Calu3 (cell line): ENCODE results near the gene ERH. TPM values are rescaled to one million over a fixed set of nuclear protein-coding genes. Genes with fewer than 3 reads are reported as not detected.
A peak's percentile ranks its signal among the peaks of the same experiment; 100 is the strongest.

Experiments
- BruUV-seq: library from RNA; stranded (reverse); fragments of 400-500 nt; replicated peaks from 2 replicates; lab custom pipeline; 2021; lab: Mats Ljungman, UMichigan
- CTCF ChIA-PET: fragments of 300-600 bp; sonication (Branson Sonifier 250); formaldehyde crosslinking; loops from one replicate; lab custom pipeline; 2022; ENCODE audit warnings: antibody characterized with exemption; lab: Charles Lee
- DNase-seq: peaks from one replicate; pipeline ENCODE4 v3.0.0; 2022
- H3K27ac Mint-ChIP-seq: one replicate; pipeline ENCODE4 v1.8.0; 2022; ENCODE audit warnings: mixed read lengths; ENCODE audit not compliant: unreplicated experiment
- H3K27me3 Mint-ChIP-seq: one replicate; pipeline ENCODE4 v1.8.0; 2022; ENCODE audit warnings: mixed read lengths; ENCODE audit not compliant: unreplicated experiment
- H3K36me3 Mint-ChIP-seq: one replicate; pipeline ENCODE4 v1.8.0; 2022; ENCODE audit warnings: mild to moderate bottlenecking, moderate library complexity, mixed read lengths; ENCODE audit not compliant: insufficient read depth, unreplicated experiment
- H3K4me1 Mint-ChIP-seq: one replicate; pipeline ENCODE4 v1.8.0; 2022; ENCODE audit warnings: mild to moderate bottlenecking, low read depth, mixed read lengths; ENCODE audit not compliant: unreplicated experiment
- H3K4me3 Mint-ChIP-seq: one replicate; pipeline ENCODE4 v1.8.0; 2022; ENCODE audit warnings: mild to moderate bottlenecking, low read depth, moderate library complexity, mixed read lengths; ENCODE audit not compliant: unreplicated experiment
- H3K9me3 Mint-ChIP-seq: one replicate; pipeline ENCODE4 v1.8.0; 2022; ENCODE audit warnings: low read depth, mixed read lengths; ENCODE audit not compliant: unreplicated experiment
- intact Hi-C: fragments of 100-400 bp; cut with micrococcal nuclease; formaldehyde crosslinking; loops from one replicate; pipeline ENCODE4 v1.10.0; 2022; ENCODE audit not compliant: unreplicated experiment
- total RNA-seq: library from RNA; stranded (reverse); gene quantifications from 2 replicates; pipeline ENCODE4 v1.2.3, GENCODE V29; 2022
- TF ChIP-seq, protein P1 (sequence below): fragments of 200-600 bp; IDR thresholded peaks from one replicate; pipeline ENCODE4 v1.8.0; 2022; ENCODE audit warnings: antibody characterized with exemption; ENCODE audit not compliant: unreplicated experiment

ERH gene
- total RNA-seq, 1 experiment from 2014 or later: 343 TPM

DNA sequence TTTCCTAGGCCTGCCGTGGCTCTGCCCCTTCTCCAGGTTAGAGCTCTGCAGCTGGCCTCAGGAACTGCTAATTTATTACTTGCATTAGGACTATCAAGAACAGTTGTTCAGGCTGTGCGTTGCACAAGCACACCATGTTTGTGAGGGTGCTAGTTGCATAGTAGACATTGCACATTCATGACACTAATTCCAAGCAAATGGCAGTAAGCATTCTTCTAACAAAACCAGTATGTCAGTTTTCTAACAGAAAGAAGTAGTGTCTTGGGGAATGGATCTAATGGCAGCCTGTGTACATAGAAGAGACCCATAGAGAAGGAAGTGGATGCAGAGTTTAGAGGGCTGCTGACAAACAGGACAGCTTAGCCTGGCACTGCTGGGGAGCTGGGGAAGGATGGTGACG is 53.9 kb downstream of the ERH start:
- no peak for DNase-seq
- TF ChIP-seq, protein P1, sequence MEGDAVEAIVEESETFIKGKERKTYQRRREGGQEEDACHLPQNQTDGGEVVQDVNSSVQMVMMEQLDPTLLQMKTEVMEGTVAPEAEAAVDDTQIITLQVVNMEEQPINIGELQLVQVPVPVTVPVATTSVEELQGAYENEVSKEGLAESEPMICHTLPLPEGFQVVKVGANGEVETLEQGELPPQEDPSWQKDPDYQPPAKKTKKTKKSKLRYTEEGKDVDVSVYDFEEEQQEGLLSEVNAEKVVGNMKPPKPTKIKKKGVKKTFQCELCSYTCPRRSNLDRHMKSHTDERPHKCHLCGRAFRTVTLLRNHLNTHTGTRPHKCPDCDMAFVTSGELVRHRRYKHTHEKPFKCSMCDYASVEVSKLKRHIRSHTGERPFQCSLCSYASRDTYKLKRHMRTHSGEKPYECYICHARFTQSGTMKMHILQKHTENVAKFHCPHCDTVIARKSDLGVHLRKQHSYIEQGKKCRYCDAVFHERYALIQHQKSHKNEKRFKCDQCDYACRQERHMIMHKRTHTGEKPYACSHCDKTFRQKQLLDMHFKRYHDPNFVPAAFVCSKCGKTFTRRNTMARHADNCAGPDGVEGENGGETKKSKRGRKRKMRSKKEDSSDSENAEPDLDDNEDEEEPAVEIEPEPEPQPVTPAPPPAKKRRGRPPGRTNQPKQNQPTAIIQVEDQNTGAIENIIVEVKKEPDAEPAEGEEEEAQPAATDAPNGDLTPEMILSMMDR: no peak
- Mint-ChIP-seq H3K27me3 (no peaks in the 10 kb centered on the region), H3K36me3 (no peaks in the 10 kb centered on the region), H3K27ac (no peak overlapping the region), H3K9me3 (no peaks in the 10 kb centered on the region), H3K4me3 (no peak overlapping the region), H3K4me1 (peaks cover 19% of the 10 kb centered on the region)
- intact Hi-C loops: loop anchor here (5.0 kb wide), 1 partner anchor 102 kb away; no protein-coding TSS in a partner anchor
- CTCF ChIA-PET: no interaction called here
- no TSS peak for BruUV-seq

DNA sequence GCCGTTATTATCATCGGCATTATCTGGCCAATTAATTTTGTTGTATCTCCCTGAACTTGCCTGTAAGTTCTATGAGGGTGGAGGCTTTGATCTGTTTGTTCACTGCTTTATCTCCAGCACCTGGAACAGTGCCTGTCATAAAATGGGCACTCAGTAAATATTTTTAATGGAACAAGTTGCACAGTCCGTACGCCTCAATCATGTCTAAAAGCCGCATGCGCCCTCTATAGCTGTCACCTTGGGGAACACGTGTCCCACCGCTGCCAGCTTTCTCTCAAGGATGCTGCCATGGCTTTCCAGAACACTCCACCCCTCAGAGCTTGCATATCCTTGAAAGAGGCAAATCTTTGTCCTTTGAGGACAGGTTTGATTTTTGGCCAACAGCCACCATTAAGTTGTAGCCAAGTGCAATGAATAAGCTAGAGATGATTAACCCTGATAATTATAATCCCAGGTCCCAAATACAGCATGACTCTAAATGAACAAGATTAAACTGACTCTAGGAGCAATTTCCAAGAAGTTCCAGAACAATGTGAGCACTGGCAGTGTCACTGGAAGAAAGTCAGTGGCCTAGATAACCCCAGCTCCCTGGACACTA is 55.1 kb downstream of the ERH start:
- Mint-ChIP-seq H3K4me3 (no peak overlapping the region), H3K36me3 (no peaks in the 10 kb centered on the region), H3K27ac (no peak overlapping the region), H3K4me1 (peaks cover 19% of the 10 kb centered on the region), H3K27me3 (no peaks in the 10 kb centered on the region), H3K9me3 (no peaks in the 10 kb centered on the region)
- intact Hi-C loops: loop anchor here (5.0 kb wide), 1 partner anchor 101 kb away; no protein-coding TSS in a partner anchor
- CTCF ChIA-PET: interaction anchor here (1.0 to 1.1 kb wide), 3 partner anchors 16 to 214 kb away, joined by 3 to 4 read pairs (median 3); no protein-coding TSS in a partner anchor
- no TSS peak for BruUV-seq
- TF ChIP-seq, protein P1: no peak
- peak; percentile 41 for DNase-seq

DNA sequence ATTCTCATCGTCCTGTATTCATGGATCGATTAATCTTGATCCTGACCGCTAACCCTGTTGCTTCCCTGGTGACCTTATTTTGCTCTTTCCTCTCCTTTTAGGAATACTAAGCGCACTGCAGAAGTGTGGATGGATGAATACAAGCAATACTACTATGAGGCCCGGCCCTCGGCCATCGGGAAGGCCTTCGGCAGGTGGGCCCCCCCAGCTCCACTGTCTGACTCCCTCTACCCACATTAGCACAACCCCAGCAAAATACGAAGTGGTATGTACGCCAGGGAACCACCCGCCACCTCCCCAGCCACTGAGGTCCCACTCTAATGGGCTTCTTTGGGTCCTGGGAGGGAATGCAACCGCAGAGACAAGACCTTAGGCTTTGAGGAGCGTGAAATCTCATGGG is 58.7 kb downstream of the ERH start:
- intact Hi-C loops: no loop called here
- TF ChIP-seq, protein P1: no peak
- no peaks in the 10 kb centered on the region for H3K36me3 Mint-ChIP-seq
- H3K4me3 Mint-ChIP-seq: no peak overlapping the region
- no TSS peak for BruUV-seq
- no peak for DNase-seq
- H3K9me3 Mint-ChIP-seq: no peaks in the 10 kb centered on the region
- peaks cover 14% of the 10 kb centered on the region for H3K27me3 Mint-ChIP-seq
- H3K27ac Mint-ChIP-seq: no peak overlapping the region
- CTCF ChIA-PET: no interaction called here
- H3K4me1 Mint-ChIP-seq: peaks cover 19% of the 10 kb centered on the region

DNA sequence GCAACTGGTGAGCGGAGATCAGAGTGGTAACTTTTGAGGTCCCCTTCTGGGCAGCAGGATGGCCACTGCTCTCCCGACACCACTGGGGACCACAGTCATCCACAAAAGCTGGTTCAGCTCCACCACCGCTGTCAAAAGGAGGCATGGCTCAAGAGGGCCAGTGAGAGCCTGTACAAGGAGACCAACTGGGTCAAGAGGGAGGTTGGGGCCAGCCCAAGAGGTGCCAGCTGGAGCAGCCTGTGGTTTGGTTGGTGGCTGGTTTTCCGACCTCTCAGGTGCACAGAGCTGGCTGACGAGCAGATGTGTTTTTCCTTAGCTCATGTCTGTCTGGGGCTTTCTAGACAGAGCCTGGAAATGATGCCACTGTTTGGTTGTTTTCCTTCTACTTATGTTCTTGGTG is 60.1 kb downstream of the ERH start:
- TF ChIP-seq, protein P1: no peak
- Mint-ChIP-seq H3K4me3 (no peak overlapping the region), H3K27me3 (peaks cover 14% of the 10 kb centered on the region), H3K27ac (no peak overlapping the region), H3K4me1 (peaks cover 6% of the 10 kb centered on the region), H3K9me3 (no peaks in the 10 kb centered on the region), H3K36me3 (no peaks in the 10 kb centered on the region)
- BruUV-seq: no TSS peak
- DNase-seq: no peak
- intact Hi-C loops: no loop called here
- CTCF ChIA-PET: no interaction called here
